ENCODE results near the gene CDYL. TPM values are rescaled to one million over a fixed set of nuclear protein-coding genes. Genes with fewer than 3 reads are reported as not detected.

The CDYL gene
- total RNA-seq, 1 donor from 2014 or later: 104 TPM

DNA sequence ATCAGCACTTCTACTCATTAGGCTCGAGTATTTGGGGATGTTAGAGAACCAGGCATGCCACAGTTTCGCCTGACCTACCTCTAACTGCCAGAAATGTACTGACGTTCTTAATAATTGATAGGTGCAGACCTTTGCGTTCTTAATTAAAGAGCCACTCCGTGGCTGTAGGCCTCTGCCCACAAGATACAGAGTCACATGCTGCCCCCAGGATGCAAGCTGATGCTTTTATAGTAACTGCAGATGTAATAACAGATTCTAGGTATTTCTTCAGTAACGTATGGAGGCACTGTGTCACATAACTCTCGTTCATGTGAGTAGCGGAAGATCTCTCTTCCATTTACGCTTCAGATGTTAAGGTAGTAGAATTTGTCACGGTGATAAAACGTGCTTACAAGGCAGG is 114.4 kb downstream of the CDYL start:
- no peak overlapping the region for H3K27ac Mint-ChIP-seq
- TF ChIP-seq, protein P1, sequence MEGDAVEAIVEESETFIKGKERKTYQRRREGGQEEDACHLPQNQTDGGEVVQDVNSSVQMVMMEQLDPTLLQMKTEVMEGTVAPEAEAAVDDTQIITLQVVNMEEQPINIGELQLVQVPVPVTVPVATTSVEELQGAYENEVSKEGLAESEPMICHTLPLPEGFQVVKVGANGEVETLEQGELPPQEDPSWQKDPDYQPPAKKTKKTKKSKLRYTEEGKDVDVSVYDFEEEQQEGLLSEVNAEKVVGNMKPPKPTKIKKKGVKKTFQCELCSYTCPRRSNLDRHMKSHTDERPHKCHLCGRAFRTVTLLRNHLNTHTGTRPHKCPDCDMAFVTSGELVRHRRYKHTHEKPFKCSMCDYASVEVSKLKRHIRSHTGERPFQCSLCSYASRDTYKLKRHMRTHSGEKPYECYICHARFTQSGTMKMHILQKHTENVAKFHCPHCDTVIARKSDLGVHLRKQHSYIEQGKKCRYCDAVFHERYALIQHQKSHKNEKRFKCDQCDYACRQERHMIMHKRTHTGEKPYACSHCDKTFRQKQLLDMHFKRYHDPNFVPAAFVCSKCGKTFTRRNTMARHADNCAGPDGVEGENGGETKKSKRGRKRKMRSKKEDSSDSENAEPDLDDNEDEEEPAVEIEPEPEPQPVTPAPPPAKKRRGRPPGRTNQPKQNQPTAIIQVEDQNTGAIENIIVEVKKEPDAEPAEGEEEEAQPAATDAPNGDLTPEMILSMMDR (IDR thresholded peaks at IDR 0.05; ENCODE audit: unreplicated experiment): no peak
- peaks cover 18% of the 10 kb centered on the region for H3K9me3 Mint-ChIP-seq
- peaks cover 15% of the 10 kb centered on the region for H3K36me3 Mint-ChIP-seq
- no peak overlapping the region for H3K4me3 Mint-ChIP-seq
- no peaks in the 10 kb centered on the region for H3K4me1 Mint-ChIP-seq
- H3K27me3 Mint-ChIP-seq (ENCODE audit: low read depth): no peaks in the 10 kb centered on the region
- DNase-seq (ENCODE audit: low spot score in 2 of 2, unreplicated experiment in 2 of 2): no peak

DNA sequence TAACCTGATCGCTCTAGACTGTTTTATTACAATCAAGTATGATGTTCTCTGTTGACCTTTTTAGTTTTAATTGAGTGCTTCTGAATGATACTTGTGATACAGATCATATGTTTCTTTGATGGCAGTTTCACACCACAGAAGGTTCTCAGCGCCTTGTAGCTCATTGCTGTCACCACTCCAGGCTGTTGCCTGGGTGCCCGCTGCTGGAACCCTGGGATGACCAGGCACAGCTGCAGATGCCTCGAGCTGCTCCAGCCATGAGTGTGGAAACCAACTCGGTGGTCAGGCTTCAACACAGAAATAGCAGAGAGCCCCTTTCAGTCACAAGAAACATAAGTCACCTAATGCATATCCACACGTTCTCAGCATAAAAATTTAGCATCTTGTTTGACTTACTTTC is 114.9 kb downstream of the CDYL start:
- Mint-ChIP-seq H3K27ac (no peak overlapping the region), H3K9me3 (peaks cover 15% of the 10 kb centered on the region), H3K27me3 (ENCODE audit: low read depth) (no peaks in the 10 kb centered on the region), H3K4me1 (no peaks in the 10 kb centered on the region), H3K4me3 (no peak overlapping the region), H3K36me3 (peaks cover 15% of the 10 kb centered on the region)
- TF ChIP-seq, protein P1 (IDR thresholded peaks at IDR 0.05; ENCODE audit: unreplicated experiment): no peak
- DNase-seq (ENCODE audit: low spot score in 2 of 2, unreplicated experiment in 2 of 2): no peak

DNA sequence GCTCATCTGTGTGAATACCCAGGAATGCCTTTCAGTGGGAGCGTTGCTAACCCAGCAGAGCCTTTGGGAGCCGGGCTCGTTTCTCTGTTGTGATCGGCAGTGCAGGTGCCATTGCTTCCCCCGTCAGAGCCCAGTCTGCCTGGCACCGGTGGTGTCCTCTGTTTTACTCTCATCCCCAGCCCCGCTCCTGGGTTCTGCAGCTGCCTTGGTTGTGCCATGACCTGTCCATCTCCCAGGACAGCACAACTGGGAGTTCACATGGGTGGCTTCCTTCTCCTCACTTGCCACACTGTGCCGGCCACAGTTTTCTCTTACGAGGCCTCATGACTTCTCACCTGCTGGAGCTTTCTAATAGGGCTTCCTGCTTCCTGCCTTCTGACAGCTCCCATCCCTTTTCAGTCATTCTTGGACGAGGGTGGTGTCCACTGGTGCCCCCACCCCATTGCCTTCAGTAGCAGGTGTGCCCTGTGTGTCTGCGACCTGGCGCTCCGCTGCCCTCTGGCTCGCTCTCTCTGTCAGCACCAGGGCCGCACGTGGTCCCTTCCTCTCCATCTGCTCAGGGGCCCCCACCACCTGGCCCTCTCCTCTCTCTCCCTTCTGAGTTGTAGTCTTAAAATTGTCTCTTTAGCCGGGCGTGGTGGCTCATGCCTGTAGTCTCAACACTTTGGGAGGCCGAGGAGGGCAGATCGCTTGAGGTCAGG is 116.7 kb downstream of the CDYL start:
- peaks cover 7% of the 10 kb centered on the region for H3K9me3 Mint-ChIP-seq
- TF ChIP-seq, protein P1 (IDR thresholded peaks at IDR 0.05; ENCODE audit: unreplicated experiment): no peak
- H3K4me3 Mint-ChIP-seq: no peak overlapping the region
- DNase-seq (ENCODE audit: low spot score in 2 of 2, unreplicated experiment in 2 of 2): no peak
- H3K27ac Mint-ChIP-seq: peak overlapping the region; percentile 30
- peaks cover 4% of the 10 kb centered on the region for H3K4me1 Mint-ChIP-seq
- peaks cover 26% of the 10 kb centered on the region for H3K36me3 Mint-ChIP-seq
- no peaks in the 10 kb centered on the region for H3K27me3 Mint-ChIP-seq (ENCODE audit: low read depth)

DNA sequence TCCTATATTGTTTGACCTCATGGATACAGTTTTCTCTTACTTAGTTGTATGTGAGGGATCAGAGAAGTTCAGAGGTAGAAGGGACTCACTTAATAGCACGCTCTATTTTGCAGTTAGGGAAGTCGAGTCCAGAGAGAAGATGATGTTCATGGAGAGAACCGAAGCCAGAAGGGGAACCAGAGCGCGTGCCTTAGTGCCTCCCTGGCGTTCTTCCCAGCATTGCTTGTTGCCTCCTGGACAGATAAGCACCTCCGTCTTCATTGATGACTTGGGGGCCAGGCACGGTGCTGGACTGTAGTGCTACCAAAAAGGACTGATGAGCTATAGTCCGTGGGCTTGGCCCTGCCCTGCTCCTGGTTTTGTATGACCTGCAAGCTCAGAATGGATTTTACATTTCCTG is 117.8 kb downstream of the CDYL start:
- Mint-ChIP-seq H3K27me3 (ENCODE audit: low read depth) (no peaks in the 10 kb centered on the region), H3K9me3 (peaks cover under 1% of the 10 kb centered on the region), H3K4me1 (peaks cover 4% of the 10 kb centered on the region), H3K27ac (no peak overlapping the region), H3K4me3 (no peak overlapping the region), H3K36me3 (peaks cover 35% of the 10 kb centered on the region)
- DNase-seq (ENCODE audit: low spot score in 2 of 2, unreplicated experiment in 2 of 2): no peak
- TF ChIP-seq, protein P1 (IDR thresholded peaks at IDR 0.05; ENCODE audit: unreplicated experiment): no peak

DNA sequence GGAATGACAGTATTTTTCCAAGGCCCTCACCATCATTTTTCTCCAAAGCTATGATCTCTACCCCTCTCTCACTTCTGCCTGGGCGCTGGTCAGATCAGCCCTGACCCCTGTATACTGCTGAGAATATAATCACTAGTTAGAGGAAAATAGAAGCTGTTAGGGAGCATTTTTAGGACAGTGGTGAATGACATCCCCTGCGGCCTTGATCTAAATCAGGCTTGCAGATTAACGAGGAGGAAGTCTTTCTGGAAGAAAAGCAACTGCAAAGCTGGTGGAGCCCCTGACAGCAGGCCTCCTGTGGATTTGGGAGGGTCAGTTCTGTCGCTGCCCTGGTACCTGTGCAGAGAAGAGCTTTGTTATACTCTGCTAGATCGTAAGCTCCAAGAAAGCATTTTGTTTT is 119.8 kb downstream of the CDYL start:
- no peak overlapping the region for H3K4me3 Mint-ChIP-seq
- H3K4me1 Mint-ChIP-seq: peaks cover 4% of the 10 kb centered on the region
- H3K36me3 Mint-ChIP-seq: peaks cover 45% of the 10 kb centered on the region
- TF ChIP-seq, protein P1 (IDR thresholded peaks at IDR 0.05; ENCODE audit: unreplicated experiment): no peak
- H3K9me3 Mint-ChIP-seq: peaks cover 9% of the 10 kb centered on the region
- H3K27me3 Mint-ChIP-seq (ENCODE audit: low read depth): no peaks in the 10 kb centered on the region
- no peak for DNase-seq (ENCODE audit: low spot score in 2 of 2, unreplicated experiment in 2 of 2)
- H3K27ac Mint-ChIP-seq: peak overlapping the region; percentile 47
